C4-2B (cell line): ENCODE results near the gene SHISA6.

Experiments
- H3K27ac ChIP-seq: fragments of 450-650 bp; 2 replicates; pipeline ENCODE4 v1.5.1; 2017
- CTCF ChIP-seq: fragments of 450-650 bp; conservative IDR thresholded peaks from 2 replicates; pipeline ENCODE4 v1.5.1; 2017; ENCODE audit warnings: mild to moderate bottlenecking
- ZFX ChIP-seq: fragments of 450-650 bp; IDR thresholded peaks from 2 replicates; pipeline ENCODE4 v1.6.1; 2017

SHISA6 gene

GRCh38 chr17:11578998-11579397, 338.0 kb downstream of the SHISA6 start:
- no peak overlapping the region for H3K27ac ChIP-seq
- TF ChIP-seq ZFX (no peak), CTCF (no peak)

- TF ChIP-seq ZFX (no peak), CTCF (no peak)
- no peak overlapping the region for H3K27ac ChIP-seq
These were observed 339.7 kb downstream of the SHISA6 start for GRCh38 chr17:11580677-11581076.

DNA sequence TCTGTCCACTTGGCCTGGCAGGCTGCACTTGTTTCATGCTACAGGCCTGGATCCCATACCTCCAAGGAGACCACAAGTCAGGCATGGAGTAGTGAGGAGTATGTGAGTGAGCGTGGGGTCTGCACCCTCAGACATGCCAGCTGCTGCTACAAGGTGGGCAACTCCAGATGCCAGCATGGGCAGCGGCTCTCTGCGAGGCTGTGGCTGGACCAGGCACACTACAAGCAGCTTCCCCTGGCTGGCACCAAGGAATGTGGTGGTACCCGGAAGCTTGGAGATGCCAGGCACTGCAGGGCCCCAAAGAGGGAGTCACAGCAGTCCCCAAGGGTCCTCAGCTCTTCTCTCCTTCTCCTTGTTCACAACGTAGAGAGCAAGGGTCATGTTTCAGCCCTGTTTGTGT, 341.2 kb downstream of the SHISA6 start:
- no peak overlapping the region for H3K27ac ChIP-seq
- TF ChIP-seq ZFX (no peak), CTCF (no peak)

DNA sequence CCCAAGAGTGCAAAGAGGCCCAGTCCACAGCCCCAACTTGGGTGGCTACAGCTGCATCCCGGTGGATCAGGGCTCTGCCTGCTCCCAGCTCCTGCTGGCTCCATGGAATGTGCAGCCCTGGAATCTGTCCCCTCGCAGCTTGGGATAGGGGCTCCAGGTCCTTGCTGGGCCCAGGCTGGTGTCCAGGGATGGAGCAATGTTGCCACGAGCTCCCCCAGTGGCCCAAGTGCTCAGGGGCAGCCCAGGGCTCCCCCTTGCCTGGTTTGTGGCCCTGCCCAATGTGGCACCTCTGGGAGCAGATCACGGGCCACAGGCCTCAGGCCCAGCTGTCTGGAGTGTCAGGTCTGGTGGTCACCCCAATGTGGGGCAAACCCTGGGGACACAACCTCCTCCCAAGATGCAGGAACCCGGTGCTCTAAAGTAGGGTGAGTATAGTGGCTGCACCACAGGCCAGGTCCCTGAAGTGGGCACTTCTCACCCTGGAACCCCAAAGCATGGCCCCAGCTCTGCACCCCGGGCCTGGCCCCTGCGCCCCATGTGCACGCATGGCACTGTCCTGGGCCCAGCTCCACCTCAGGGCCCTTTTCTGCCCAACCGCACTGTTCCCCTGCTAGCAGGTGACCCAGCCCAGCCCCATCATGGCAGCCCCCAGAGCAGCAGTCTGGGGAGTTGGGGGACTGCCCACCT, 342.4 kb downstream of the SHISA6 start:
- TF ChIP-seq CTCF (no peak), ZFX (no peak)
- H3K27ac ChIP-seq, result no peak overlapping the region

DNA sequence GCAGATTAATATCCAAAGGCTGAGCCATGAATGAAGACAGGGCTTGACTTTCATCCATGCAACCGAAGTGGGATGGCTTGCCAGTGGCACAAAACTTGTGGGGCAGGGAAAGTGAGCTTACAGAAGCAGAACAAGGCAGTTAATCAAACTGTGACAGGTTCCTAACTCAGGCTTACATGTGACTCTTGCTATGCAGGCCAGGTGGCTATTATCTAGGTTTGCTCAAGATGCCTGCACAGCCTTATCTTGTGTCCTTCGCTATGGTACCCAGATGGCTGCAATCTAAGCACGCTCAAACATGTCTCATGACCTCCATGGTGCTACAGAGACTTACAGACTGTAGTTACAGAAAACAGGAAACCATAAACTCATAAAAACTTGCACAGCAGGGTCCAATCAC, 348.7 kb downstream of the SHISA6 start:
- no peak overlapping the region for H3K27ac ChIP-seq
- TF ChIP-seq ZFX (no peak), CTCF (no peak)

- peak within 1 kb of the TSS; percentile 23 for H3K27ac ChIP-seq
- TF ChIP-seq CTCF (no peak), ZFX (peak; percentile 79)
These were observed 357.5 kb downstream of the SHISA6 start, which contains the start of gene DNAH9 for GRCh38 chr17:11598274-11599221. TSS of gene DNAH9 (plus strand) at chr17:11598470. CDS start at chr17:11598499, 29 bp downstream.

GRCh38 chr17:11601661-11602060, 360.6 kb downstream of the SHISA6 start:
- TF ChIP-seq CTCF (no peak), ZFX (no peak)
- no peak overlapping the region for H3K27ac ChIP-seq
